ENCODE data around the gene PAGE2B. TPM values are rescaled to one million over a fixed set of nuclear protein-coding genes. Genes with fewer than 3 reads are reported as not detected.

PAGE2B gene
- polyA plus RNA-seq, 2 of the 4 experiments (the other 2 are of a cell fraction) = not detected

DNA sequence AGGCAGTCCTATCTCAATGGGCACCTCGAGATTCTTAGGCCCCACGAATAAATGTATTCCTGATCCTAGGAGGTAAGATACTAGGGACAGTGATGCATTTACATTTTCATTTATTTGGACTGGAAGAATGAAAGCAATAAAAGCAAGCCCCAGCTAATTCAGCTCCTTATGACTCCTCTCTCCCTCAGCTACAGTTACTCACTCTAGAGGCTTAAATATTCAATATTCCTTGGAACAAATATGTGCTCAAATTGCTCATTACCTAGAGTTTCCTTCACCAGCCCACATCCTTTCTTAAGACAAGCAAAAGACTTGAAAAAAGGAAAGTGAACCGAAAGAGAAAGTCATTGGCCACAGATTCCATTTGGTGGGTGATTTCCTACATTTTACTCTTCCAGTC is 27.9 kb downstream of the PAGE2B start:
- H3K27ac ChIP-seq = no peak overlapping the region
- ATAC-seq (no peak), FAIRE-seq (no peak), DNase-seq (ENCODE audit: low read depth in 1 of 2, low spot score in 1 of 2) (no peak)
- H3K4me2 ChIP-seq = no peak overlapping the region
- POLR2A ChIA-PET = no interaction called here
- H3K9me3 ChIP-seq = no peaks in the 10 kb centered on the region
- H3K4me3 ChIP-seq = no peak overlapping the region
- CTCF ChIA-PET = no interaction called here
- 5% methylated on average over 3 of the region's 3 CpGs for WGBS (ENCODE audit: missing lambda C conversion rate)
- H3K4me1 ChIP-seq = no peaks in the 10 kb centered on the region
- TF ChIP-seq, protein P1, sequence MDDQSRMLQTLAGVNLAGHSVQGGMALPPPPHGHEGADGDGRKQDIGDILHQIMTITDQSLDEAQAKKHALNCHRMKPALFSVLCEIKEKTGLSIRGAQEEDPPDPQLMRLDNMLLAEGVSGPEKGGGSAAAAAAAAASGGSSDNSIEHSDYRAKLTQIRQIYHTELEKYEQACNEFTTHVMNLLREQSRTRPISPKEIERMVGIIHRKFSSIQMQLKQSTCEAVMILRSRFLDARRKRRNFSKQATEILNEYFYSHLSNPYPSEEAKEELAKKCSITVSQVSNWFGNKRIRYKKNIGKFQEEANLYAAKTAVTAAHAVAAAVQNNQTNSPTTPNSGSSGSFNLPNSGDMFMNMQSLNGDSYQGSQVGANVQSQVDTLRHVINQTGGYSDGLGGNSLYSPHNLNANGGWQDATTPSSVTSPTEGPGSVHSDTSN (IDR thresholded peaks at IDR 0.05) = no peak
- TF ChIP-seq NPAS2 (CRISPR knock-in tag; IDR thresholded peaks at IDR 0.05; ENCODE audit: borderline replicate concordance) (no peak), ZSCAN20 (CRISPR knock-in tag; IDR thresholded peaks at IDR 0.05) (no peak), MAZ (IDR thresholded peaks at IDR 0.05; ENCODE audit: borderline replicate concordance, low read depth, low read length) (no peak), KDM5A (IDR thresholded peaks at IDR 0.05) (no peak)
- TF ChIP-seq, protein P2, sequence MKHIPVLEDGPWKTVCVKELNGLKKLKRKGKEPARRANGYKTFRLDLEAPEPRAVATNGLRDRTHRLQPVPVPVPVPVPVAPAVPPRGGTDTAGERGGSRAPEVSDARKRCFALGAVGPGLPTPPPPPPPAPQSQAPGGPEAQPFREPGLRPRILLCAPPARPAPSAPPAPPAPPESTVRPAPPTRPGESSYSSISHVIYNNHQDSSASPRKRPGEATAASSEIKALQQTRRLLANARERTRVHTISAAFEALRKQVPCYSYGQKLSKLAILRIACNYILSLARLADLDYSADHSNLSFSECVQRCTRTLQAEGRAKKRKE (CRISPR knock-in tag; IDR thresholded peaks at IDR 0.05; ENCODE audit: low read depth) = no peak

DNA sequence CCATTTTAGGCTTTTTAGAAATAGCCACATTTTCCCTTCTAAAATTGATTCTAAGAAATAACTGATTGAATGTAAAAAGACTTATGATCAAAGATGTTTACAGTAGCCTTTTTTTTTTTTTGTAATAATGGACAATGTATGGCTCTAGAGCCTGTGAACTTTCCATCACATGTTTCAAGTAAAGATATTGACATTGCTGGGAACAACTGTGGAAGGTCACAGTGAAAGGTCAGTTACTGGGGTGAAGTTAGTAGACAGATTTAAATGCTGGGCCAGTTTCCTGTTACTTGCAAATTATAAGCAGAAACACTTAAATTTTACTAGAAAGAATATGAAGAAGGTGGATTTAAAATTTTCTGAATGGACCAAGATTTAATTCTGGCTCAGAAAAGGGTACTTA is 32.4 kb downstream of the PAGE2B start:
- TF ChIP-seq NFE2L2 (conservative IDR thresholded peaks at IDR 0.05; ENCODE audit: low read length) = no peak
- TF ChIP-seq, protein P3, sequence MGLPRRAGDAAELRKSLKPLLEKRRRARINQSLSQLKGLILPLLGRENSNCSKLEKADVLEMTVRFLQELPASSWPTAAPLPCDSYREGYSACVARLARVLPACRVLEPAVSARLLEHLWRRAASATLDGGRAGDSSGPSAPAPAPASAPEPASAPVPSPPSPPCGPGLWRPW (IDR thresholded peaks at IDR 0.05) = no peak
- no peak overlapping the region for H3K4me2 ChIP-seq
- DNase-seq (ENCODE audit: low read depth in 1 of 2, low spot score in 1 of 2) (no peak), ATAC-seq (no peak), FAIRE-seq (no peak)
- H3K27ac ChIP-seq = no peak overlapping the region
- no peak overlapping the region for H3K4me3 ChIP-seq
- no peaks in the 10 kb centered on the region for H3K9me3 ChIP-seq
- ChIA-PET POLR2A (no interaction called here), CTCF (no interaction called here)
- no peaks in the 10 kb centered on the region for H3K4me1 ChIP-seq

DNA sequence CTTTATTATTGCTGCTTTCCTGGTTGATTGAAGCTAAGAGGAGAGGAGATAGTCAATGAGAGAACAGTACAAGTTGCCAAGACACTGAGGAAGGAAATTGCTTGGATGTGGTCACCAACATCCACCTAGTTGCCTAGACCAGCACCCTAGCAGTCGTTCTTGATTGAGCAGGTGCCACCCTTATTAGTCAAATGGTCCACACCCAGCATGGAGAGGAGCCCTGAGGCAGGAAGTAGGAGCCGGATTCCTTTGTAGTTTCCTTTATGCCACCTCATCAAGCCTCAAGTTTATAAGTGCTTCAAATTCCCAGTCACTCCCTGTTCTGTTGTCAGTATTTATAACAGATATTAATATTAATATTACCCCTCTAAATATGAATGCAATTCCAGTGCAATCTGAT is 33.1 kb downstream of the PAGE2B start:
- H3K4me2 ChIP-seq = no peak overlapping the region
- ChIA-PET CTCF (interaction anchor here (0.6 kb wide), 1 partner anchor 571 kb away, joined by 4 read pairs; no protein-coding TSS in a partner anchor), POLR2A (no interaction called here)
- ATAC-seq (no peak), FAIRE-seq (no peak), DNase-seq (ENCODE audit: low read depth in 1 of 2, low spot score in 1 of 2) (no peak)
- H3K4me1 ChIP-seq = no peaks in the 10 kb centered on the region
- H3K4me3 ChIP-seq = no peak overlapping the region
- H3K9me3 ChIP-seq = no peaks in the 10 kb centered on the region
- WGBS (ENCODE audit: missing lambda C conversion rate) = 21% methylated on average over 2 of the region's 2 CpGs
- no peak overlapping the region for H3K27ac ChIP-seq
- TF ChIP-seq, protein P4, sequence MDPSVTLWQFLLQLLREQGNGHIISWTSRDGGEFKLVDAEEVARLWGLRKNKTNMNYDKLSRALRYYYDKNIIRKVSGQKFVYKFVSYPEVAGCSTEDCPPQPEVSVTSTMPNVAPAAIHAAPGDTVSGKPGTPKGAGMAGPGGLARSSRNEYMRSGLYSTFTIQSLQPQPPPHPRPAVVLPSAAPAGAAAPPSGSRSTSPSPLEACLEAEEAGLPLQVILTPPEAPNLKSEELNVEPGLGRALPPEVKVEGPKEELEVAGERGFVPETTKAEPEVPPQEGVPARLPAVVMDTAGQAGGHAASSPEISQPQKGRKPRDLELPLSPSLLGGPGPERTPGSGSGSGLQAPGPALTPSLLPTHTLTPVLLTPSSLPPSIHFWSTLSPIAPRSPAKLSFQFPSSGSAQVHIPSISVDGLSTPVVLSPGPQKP (IDR thresholded peaks at IDR 0.05; ENCODE audit: low read depth, low read length) = no peak
- no peak for TF ChIP-seq RFX5 (IDR thresholded peaks at IDR 0.05)
- TF ChIP-seq, protein P5, sequence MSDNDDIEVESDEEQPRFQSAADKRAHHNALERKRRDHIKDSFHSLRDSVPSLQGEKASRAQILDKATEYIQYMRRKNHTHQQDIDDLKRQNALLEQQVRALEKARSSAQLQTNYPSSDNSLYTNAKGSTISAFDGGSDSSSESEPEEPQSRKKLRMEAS (IDR thresholded peaks at IDR 0.05) = no peak
- TF ChIP-seq KDM5A (IDR thresholded peaks at IDR 0.05) = no peak
- no peak for TF ChIP-seq JUNB (IDR thresholded peaks at IDR 0.05)
- no peak for TF ChIP-seq TFCP2L1 (CRISPR knock-in tag; IDR thresholded peaks at IDR 0.05)
- no peak for TF ChIP-seq HOXB13 (CRISPR knock-in tag; IDR thresholded peaks at IDR 0.05; ENCODE audit: low read depth)
- no peak for TF ChIP-seq HEYL (CRISPR knock-in tag; IDR thresholded peaks at IDR 0.05)
- TF ChIP-seq GATA3 (IDR thresholded peaks at IDR 0.05; ENCODE audit: borderline replicate concordance) = no peak
- no peak for TF ChIP-seq TP53 (CRISPR knock-in tag; IDR thresholded peaks at IDR 0.05)
- no peak for TF ChIP-seq FOSB (CRISPR knock-in tag; IDR thresholded peaks at IDR 0.05)
- TF ChIP-seq MYC (IDR thresholded peaks at IDR 0.05; ENCODE audit: borderline replicate concordance, low read length) = no peak
- TF ChIP-seq HDAC2 (IDR thresholded peaks at IDR 0.05) = no peak
- no peak for TF ChIP-seq HOXA7 (CRISPR knock-in tag; IDR thresholded peaks at IDR 0.05)
- TF ChIP-seq BHLHE40 (IDR thresholded peaks at IDR 0.05; ENCODE audit: low read depth, low read length) = no peak
